Aorta (tissue), 5 donors: Measurements from ENCODE around the gene SERAC1. TPM values are rescaled to one million over a fixed set of nuclear protein-coding genes. Genes with fewer than 3 reads are reported as not detected.

Experiments used
- ATAC-seq: fragments of 200-7000 bp; cut with Tn5 transposase; one replicate; pipeline ENCODE4 v1.9.1; 2022; ENCODE audit warnings: moderate library complexity; ENCODE audit not compliant: low FRiP score
- DNase-seq, 2 donors: peaks; one replicate each; pipeline ENCODE4 v3.0.0-alpha.2; 2020
- H3K27ac ChIP-seq, 2 donors: one replicate each; pipeline ENCODE4 v1.5.1; 2013; ENCODE audit warnings: low read length in 2 of 2, mild to moderate bottlenecking in 2 of 2, moderate library complexity in 2 of 2, control low read depth in 1 of 2, inconsistent platforms in 1 of 2, low read depth in 1 of 2
- H3K27me3 ChIP-seq, 2 donors: one replicate each; pipeline ENCODE4 v1.6.1; 2013; ENCODE audit warnings: control low read depth in 1 of 2, low read length in 1 of 2, mild to moderate bottlenecking in 1 of 2, moderate library complexity in 1 of 2; ENCODE audit not compliant: insufficient read depth in 2 of 2, control insufficient read depth in 1 of 2
- H3K36me3 ChIP-seq, 2 donors: one replicate each; pipeline ENCODE4 v1.6.1; 2013; ENCODE audit warnings: control low read depth in 1 of 2, low read length in 1 of 2, mild to moderate bottlenecking in 1 of 2; ENCODE audit not compliant: insufficient read depth in 2 of 2, control insufficient read depth in 1 of 2
- H3K4me1 ChIP-seq, 2 donors: one replicate each; pipeline ENCODE4 v1.6.1; 2013; ENCODE audit warnings: low read length in 2 of 2, control low read depth in 1 of 2, mild to moderate bottlenecking in 1 of 2, moderate library complexity in 1 of 2; ENCODE audit not compliant: insufficient read depth in 2 of 2, control insufficient read depth in 1 of 2
- H3K4me3 ChIP-seq, 2 donors: one replicate each; pipeline ENCODE4 v1.5.1; 2013; ENCODE audit warnings: low read length in 2 of 2, control low read depth in 1 of 2, mild to moderate bottlenecking in 1 of 2
- H3K9me3 ChIP-seq: one replicate; pipeline ENCODE4 v1.6.1; 2013; ENCODE audit warnings: mild to moderate bottlenecking, low read length; ENCODE audit not compliant: control insufficient read depth
- WGBS, 2 donors: extraction: QIAGEN DNeasy Blood & Tissue Kit; methylation state at CpG; one replicate each; pipeline ENCODE4 v1.1.7; 2013; 5-methylcytosine and 5-hydroxymethylcytosine counted together
- intact Hi-C, 2 donors: fragments of 100-400 bp; cut with DNase I; formaldehyde crosslinking; loops; one replicate each; pipeline versions ENCODE4 v1.14.2 to v1.15.0; 2022
- polyA plus RNA-seq, 2 donors: library from polyadenylated mRNA; stranded (reverse); fragments of 200-250 nt; gene quantifications; one replicate each; pipeline ENCODE4 v1.2.3, GENCODE V29; 2013
- total RNA-seq, 2 donors: library from RNA; stranded (reverse); fragmentation: NEBNext Ultra II Directional; extraction: Animal tissue kit (Norgen Biotek cat#: 25700); gene quantifications; one replicate each; pipeline ENCODE4 v1.2.1, GENCODE V29; 2021
- donor health status: healthy with polysubstance abuse.
- donor health status: Bipolar disorder and iron deficiency.
- donor health status: DM: no; HTN: no; CAD: no.
- donor health status: DM: no; HTN: no; CAD: no.
- donor health status: DM: yes; HTN: yes; CAD: no.

Gene SERAC1
- total and polyA plus RNA-seq, 4 donors = 5.6 to 13.1 (median 8.7) TPM

DNA sequence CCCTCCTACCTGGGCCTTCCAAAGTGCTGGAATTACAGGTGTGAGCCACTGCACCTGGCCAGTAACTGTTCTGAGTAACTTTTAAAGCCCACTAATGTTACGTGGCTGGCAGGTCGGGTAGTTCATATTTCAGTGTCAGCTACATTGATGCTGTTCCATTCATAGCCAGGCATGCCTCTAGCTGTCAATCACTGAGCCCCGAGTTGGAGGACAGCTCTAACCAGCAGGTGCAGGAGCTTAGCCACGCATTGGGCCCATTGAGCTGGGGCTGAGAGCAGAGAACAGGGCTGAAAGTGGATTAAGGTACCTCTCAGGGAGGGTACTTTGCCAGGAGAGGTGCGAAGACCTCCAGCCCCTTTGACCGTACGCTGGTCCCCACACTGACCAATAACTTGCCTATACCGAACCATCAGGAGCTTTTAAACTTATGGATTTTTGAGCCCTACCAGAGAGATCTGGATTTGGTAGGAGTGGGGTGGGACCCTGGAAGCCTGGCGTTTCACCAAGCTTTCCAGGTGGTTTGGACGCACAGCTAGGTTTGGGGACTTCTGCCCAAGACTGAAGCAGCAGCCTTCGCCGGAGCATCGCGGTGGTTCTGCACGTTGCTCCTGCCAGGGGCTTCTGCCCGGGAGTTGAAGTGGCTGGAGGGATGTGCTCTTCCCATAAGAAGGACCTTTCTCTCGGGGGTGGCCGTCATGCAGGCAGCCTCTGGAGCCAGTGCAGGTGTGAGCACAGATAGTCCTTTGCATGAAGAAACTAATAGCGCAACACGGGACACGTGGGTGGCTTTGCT is 82.6 kb downstream of the SERAC1 start:
- ATAC-seq (no peak), DNase-seq (no peak)
- Histone ChIP-seq H3K9me3 (no peaks in the 10 kb centered on the region), H3K27me3 (no peaks in the 10 kb centered on the region), H3K36me3 (peaks cover 0 to 3% of the 10 kb centered on the region in 2 donors), H3K4me3 (no peak overlapping the region), H3K27ac (no peak overlapping the region), H3K4me1 (no peaks in the 10 kb centered on the region)
- 89 to 96% methylated on average over 21 of the region's 21 CpGs for WGBS, 2 donors
- intact Hi-C loops = no loop called here

DNA sequence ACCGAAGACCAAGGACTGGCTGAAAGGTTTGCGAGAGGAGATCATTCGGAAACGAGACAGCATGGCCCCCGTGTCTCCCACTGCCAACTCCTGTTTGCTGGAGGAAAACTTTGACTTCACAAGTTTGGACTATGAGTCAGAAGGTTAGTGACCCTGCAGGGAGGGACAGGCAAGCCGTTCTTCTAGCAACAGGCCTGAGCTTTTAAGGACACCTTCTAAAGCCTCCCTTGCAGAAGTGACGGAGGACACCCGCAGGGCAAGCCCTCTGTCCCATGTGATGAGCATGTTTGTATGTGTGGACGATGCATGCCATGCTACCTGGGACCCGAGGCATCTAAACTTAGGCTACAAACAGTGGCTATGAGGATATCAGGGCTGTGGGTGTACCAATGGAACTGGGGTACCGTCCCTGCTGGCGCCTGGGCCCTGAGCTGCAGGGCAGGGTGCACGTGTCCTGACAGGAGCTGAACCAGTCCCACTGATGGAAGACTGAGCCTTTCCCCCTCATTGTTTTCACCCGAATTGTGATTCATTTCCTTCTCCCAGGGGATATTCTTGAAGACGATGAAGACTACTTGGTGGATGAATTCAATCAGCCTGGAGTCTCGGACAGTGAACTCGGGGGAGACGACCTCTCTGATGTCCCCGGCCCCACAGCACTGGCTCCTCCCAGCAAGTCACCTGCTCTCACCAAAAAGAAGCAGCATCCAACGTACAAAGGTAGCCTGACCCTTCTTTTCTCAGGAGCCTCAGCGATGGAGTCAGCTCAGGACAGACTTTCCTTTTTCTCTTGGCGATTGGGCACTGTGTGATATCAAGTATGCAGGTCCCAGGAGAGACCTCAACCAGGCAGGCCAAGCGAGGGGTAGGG is 84.4 kb downstream of the SERAC1 start:
- intact Hi-C loops = no loop called here
- no peak overlapping the region for H3K27ac ChIP-seq
- DNase-seq = no peak
- ATAC-seq = no peak
- 79 to 82% methylated on average over 23 of the region's 23 CpGs for WGBS, 2 donors
- no peaks in the 10 kb centered on the region for H3K4me1 ChIP-seq
- H3K36me3 ChIP-seq = peaks cover 0 to 3% of the 10 kb centered on the region in 2 donors
- no peaks in the 10 kb centered on the region for H3K9me3 ChIP-seq
- H3K4me3 ChIP-seq = no peak overlapping the region
- H3K27me3 ChIP-seq = no peaks in the 10 kb centered on the region

GRCh38 chr6:158081657-158081935 is 86.5 kb downstream of the SERAC1 start:
- Histone ChIP-seq H3K27me3 (no peaks in the 10 kb centered on the region), H3K27ac (no peak overlapping the region), H3K4me3 (no peak overlapping the region), H3K36me3 (peaks cover 4% of the 10 kb centered on the region in 2 donors), H3K4me1 (no peaks in the 10 kb centered on the region), H3K9me3 (no peaks in the 10 kb centered on the region)
- intact Hi-C loops = no loop called here
- ATAC-seq (no peak), DNase-seq (no peak)
- 94 to 96% methylated on average over 6 of the region's 6 CpGs for WGBS, 2 donors

DNA sequence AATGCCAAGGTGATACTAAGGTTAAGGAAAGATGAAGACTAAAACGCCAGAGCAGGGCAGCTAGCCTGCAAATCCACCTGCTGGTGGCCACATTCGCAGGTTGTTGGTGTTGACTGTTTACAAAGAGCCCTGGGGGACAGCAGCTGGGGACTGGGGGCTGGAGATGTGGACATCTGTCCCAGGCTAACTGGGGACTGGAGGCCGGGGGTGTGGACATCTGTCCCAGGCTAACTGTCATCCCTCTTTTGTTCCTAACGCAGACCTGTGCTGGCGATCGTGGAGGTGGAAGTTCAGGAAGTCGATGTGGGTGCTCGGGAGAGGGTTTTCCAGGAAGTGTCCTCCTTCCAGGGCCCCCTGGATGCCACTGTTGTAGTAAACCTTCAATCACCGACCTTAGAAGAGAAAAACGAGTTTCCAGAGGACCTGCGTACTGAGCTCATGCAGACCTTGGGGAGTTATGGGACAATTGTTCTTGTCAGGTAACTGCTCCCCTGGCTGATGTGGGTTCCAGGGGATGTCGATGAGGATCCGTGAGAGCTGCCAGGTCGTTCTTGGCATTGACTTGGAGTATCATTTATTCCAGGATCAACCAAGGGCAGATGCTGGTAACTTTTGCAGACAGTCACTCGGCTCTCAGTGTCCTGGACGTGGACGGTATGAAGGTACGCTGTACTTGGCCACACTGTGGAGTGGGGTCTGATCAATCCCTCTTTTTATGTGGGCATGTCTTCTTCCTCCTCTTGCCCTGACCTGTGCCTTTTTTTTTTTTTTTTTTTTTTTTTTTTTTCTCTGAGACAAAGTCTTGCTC is 87.0 kb downstream of the SERAC1 start:
- no peak overlapping the region for H3K4me3 ChIP-seq
- no peak for ATAC-seq
- H3K36me3 ChIP-seq = peaks cover 4% of the 10 kb centered on the region in 2 donors
- H3K9me3 ChIP-seq = no peaks in the 10 kb centered on the region
- no peak for DNase-seq
- 87 to 89% methylated on average over 18 of the region's 18 CpGs for WGBS, 2 donors
- H3K27me3 ChIP-seq = no peaks in the 10 kb centered on the region
- H3K27ac ChIP-seq = no peak overlapping the region
- no peaks in the 10 kb centered on the region for H3K4me1 ChIP-seq
- intact Hi-C loops = no loop called here

- no peaks in the 10 kb centered on the region for H3K9me3 ChIP-seq
- peaks cover 4 to 8% of the 10 kb centered on the region in 2 donors for H3K36me3 ChIP-seq
- no peak overlapping the region for H3K27ac ChIP-seq
- intact Hi-C loops = no loop called here
- no peaks in the 10 kb centered on the region for H3K27me3 ChIP-seq
- WGBS, 2 donors = 79 to 84% methylated on average over 7 of the region's 7 CpGs
- ATAC-seq (no peak), DNase-seq (no peak)
- H3K4me1 ChIP-seq = no peaks in the 10 kb centered on the region
- no peak overlapping the region for H3K4me3 ChIP-seq
These were observed 89.7 kb downstream of the SERAC1 start for GRCh38 chr6:158078320-158078719.

- H3K27me3 ChIP-seq = no peaks in the 10 kb centered on the region
- H3K9me3 ChIP-seq = no peaks in the 10 kb centered on the region
- ATAC-seq (no peak), DNase-seq (no peak)
- H3K4me1 ChIP-seq = no peaks in the 10 kb centered on the region
- H3K27ac ChIP-seq = no peak overlapping the region
- WGBS, 2 donors = 85 to 87% methylated on average over 10 of the region's 10 CpGs
- intact Hi-C loops = no loop called here
- H3K36me3 ChIP-seq = peaks cover 4 to 8% of the 10 kb centered on the region in 2 donors
- no peak overlapping the region for H3K4me3 ChIP-seq
These were observed 90.4 kb downstream of the SERAC1 start for GRCh38 chr6:158077676-158078075.

GRCh38 chr6:158076548-158076947 is 91.5 kb downstream of the SERAC1 start:
- H3K36me3 ChIP-seq = peaks cover 4 to 9% of the 10 kb centered on the region in 2 donors
- intact Hi-C loops = no loop called here
- DNase-seq = no peak

GRCh38 chr6:158073776-158074175 is 94.3 kb downstream of the SERAC1 start:
- intact Hi-C loops = loop anchor here in 1 of 2 donors (5.0 kb wide), 2 partner anchors 51 to 136 kb away; no protein-coding TSS in a partner anchor
- no peaks in the 10 kb centered on the region for H3K27me3 ChIP-seq
- no peak for ATAC-seq
- DNase-seq = no peak
- peaks cover 4 to 6% of the 10 kb centered on the region in 2 donors for H3K36me3 ChIP-seq
- WGBS, 2 donors = 76 to 87% methylated on average over 3 of the region's 3 CpGs
- H3K4me3 ChIP-seq = no peak overlapping the region
- H3K4me1 ChIP-seq = no peaks in the 10 kb centered on the region
- no peaks in the 10 kb centered on the region for H3K9me3 ChIP-seq
- H3K27ac ChIP-seq = no peak overlapping the region

More at GRCh38 chr6:158076548-158076947, 91.5 kb downstream of the SERAC1 start:
- ATAC-seq = no peak
- no peak overlapping the region for H3K27ac ChIP-seq
- H3K4me3 ChIP-seq = no peak overlapping the region
- H3K4me1 ChIP-seq = no peaks in the 10 kb centered on the region
- WGBS, 2 donors = 88 to 90% methylated on average over 18 of the region's 18 CpGs
- no peaks in the 10 kb centered on the region for H3K27me3 ChIP-seq
- no peaks in the 10 kb centered on the region for H3K9me3 ChIP-seq
